ENCODE measurements around the gene ABHD5. TPM values are rescaled to one million over a fixed set of nuclear protein-coding genes. Genes with fewer than 3 reads are reported as not detected.

ABHD5 gene
- total and polyA plus RNA-seq, 9 donors, result 4.4 to 36.2 (median 11.3) TPM

- Histone ChIP-seq H3K4me3 (peak overlapping the region; percentile 2), H3K27ac (no peak overlapping the region), H3K36me3 (no peaks in the 10 kb centered on the region), H3K4me1 (ENCODE audit: insufficient read depth) (peaks cover 16% of the 10 kb centered on the region), H3K9me3 (no peaks in the 10 kb centered on the region), H3K27me3 (no peaks in the 10 kb centered on the region)
- peak; percentile 79 to 88 (median 81) for TF ChIP-seq CTCF (IDR thresholded peaks at IDR 0.05)
- TF ChIP-seq EP300 (IDR thresholded peaks at IDR 0.05), result no peak
- peak; percentile 92 to 98 (median 95) for DNase-seq
- intact Hi-C loops (cut with DNase I), result no loop called here
- WGBS, 3 donors, result 2 to 4% (median 2%) methylated on average over 20 to 22 of the region's 22 CpGs
Observed at GRCh38 chr3:43769097-43769884, 78.6 kb downstream of the ABHD5 start.

DNA sequence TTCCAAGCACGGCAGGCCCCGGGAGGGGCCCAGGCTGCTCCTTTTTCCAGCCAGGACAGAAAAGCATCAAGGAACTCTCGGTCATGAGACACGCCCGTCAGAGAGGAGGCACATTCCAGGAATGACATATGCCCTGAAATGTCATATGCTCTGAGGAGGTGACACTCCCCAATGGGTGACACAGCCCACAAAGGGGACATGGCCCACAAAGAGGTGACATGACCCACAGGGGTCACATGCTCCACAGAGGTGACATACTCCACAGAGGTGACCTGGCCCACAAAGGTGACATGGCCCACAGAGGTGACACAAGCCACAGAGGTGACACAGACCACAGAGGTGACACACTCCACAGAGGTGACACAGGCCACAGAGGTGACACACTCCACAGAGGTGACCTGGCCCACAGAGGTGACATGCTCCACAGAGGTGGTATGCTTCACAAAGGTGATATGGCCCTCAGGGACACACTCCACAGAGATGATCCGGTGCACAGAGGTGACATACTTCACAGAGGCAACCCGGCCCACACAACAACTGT lies 79.2 kb downstream of the ABHD5 start:
- TF ChIP-seq CTCF (IDR thresholded peaks at IDR 0.05) (no peak), POLR2A (IDR thresholded peaks at IDR 0.05) (no peak), EP300 (IDR thresholded peaks at IDR 0.05) (no peak)
- no peaks in the 10 kb centered on the region for H3K27me3 ChIP-seq
- 33 to 37% (median 36%) methylated on average over 3 to 7 of the region's 7 CpGs for whole genome bisulfite sequencing, 3 donors
- H3K4me1 ChIP-seq (ENCODE audit: insufficient read depth), result peaks cover 16% of the 10 kb centered on the region
- DNase-seq, result no peak
- H3K9me3 ChIP-seq, result no peaks in the 10 kb centered on the region
- intact Hi-C loops (cut with DNase I), result no loop called here
- no peaks in the 10 kb centered on the region for H3K36me3 ChIP-seq
- peak overlapping the region; percentile 2 for H3K4me3 ChIP-seq
- no peak overlapping the region for H3K27ac ChIP-seq

GRCh38 chr3:43770426-43771103 lies 79.8 kb downstream of the ABHD5 start:
- H3K4me1 ChIP-seq (ENCODE audit: insufficient read depth), result peaks cover 16% of the 10 kb centered on the region
- no peaks in the 10 kb centered on the region for H3K9me3 ChIP-seq
- H3K27me3 ChIP-seq, result no peaks in the 10 kb centered on the region
- WGBS, 3 donors, result 41 to 48% (median 47%) methylated on average over 11 of the region's 11 CpGs
- peak in 3 of 5 donors; percentile 15 to 56 (median 21) for DNase-seq
- no peak for TF ChIP-seq CTCF (IDR thresholded peaks at IDR 0.05)
- no peak for TF ChIP-seq EP300 (IDR thresholded peaks at IDR 0.05)
- TF ChIP-seq POLR2A (IDR thresholded peaks at IDR 0.05), result no peak
- H3K4me3 ChIP-seq, result no peak overlapping the region
- H3K27ac ChIP-seq, result peak overlapping the region in 1 of 2 donors; percentile 44
- no peaks in the 10 kb centered on the region for H3K36me3 ChIP-seq
- intact Hi-C loops (cut with DNase I), result no loop called here

- Histone ChIP-seq H3K9me3 (no peaks in the 10 kb centered on the region), H3K4me3 (no peak overlapping the region), H3K4me1 (ENCODE audit: insufficient read depth) (peaks cover 16% of the 10 kb centered on the region), H3K27ac (no peak overlapping the region), H3K36me3 (no peaks in the 10 kb centered on the region), H3K27me3 (no peaks in the 10 kb centered on the region)
- intact Hi-C loops (cut with DNase I), result no loop called here
- no peak for DNase-seq
- TF ChIP-seq EP300 (IDR thresholded peaks at IDR 0.05) (no peak), CTCF (IDR thresholded peaks at IDR 0.05) (no peak), POLR2A (IDR thresholded peaks at IDR 0.05) (no peak)
- WGBS, 3 donors, result 59 to 70% (median 62%) methylated on average over 5 of the region's 5 CpGs
Observed at GRCh38 chr3:43771610-43772009, 80.9 kb downstream of the ABHD5 start.
